ENCODE data around the gene MFSD12. TPM values are rescaled to one million over a fixed set of nuclear protein-coding genes. Genes with fewer than 3 reads are reported as not detected.

The MFSD12 gene
- total and polyA plus RNA-seq, 3 experiments from 2014 or later: 48.9 to 119 (median 114) TPM

GRCh38 chr19:3550947-3551791 lies 6.2 kb downstream of the MFSD12 start:
- peaks cover 0 to 35% (median 2%) of the 10 kb centered on the region in 3 donors for H3K36me3 Mint-ChIP-seq
- no peak for DNase-seq
- H3K4me3 ChIP-seq (ENCODE audit: low read length): no peak overlapping the region
- no peak overlapping the region for H3K27ac ChIP-seq (ENCODE audit: low read depth, low read length)
- CTCF ChIA-PET: no interaction called here
- H3K27me3 ChIP-seq (ENCODE audit: insufficient read depth, low read length, poor library complexity, severe bottlenecking): no peaks in the 10 kb centered on the region
- H3K27ac Mint-ChIP-seq: peak overlapping the region in 7 of 8 donors; percentile 47 to 88 (median 71)
- no peaks in the 10 kb centered on the region for H3K9me3 ChIP-seq (ENCODE audit: low read length)
- POLR2A ChIA-PET: interaction anchor here (0.6 kb wide), 1 partner anchor 8 kb away, joined by 5 read pairs; no protein-coding TSS in a partner anchor
- peaks cover 9% of the 10 kb centered on the region for H3K36me3 ChIP-seq (ENCODE audit: insufficient read depth, low read length)
- H3K27me3 Mint-ChIP-seq: no peaks in the 10 kb centered on the region
- H3K4me1 ChIP-seq (ENCODE audit: insufficient read depth, low read length): peaks cover 33% of the 10 kb centered on the region
- H3K4me3 Mint-ChIP-seq: peak overlapping the region in 2 of 7 donors; percentile 19 to 37
- H3K4me1 Mint-ChIP-seq: peaks cover 22 to 35% (median 28%) of the 10 kb centered on the region in 3 donors
- H3K9me3 Mint-ChIP-seq: no peaks in the 10 kb centered on the region

DNA sequence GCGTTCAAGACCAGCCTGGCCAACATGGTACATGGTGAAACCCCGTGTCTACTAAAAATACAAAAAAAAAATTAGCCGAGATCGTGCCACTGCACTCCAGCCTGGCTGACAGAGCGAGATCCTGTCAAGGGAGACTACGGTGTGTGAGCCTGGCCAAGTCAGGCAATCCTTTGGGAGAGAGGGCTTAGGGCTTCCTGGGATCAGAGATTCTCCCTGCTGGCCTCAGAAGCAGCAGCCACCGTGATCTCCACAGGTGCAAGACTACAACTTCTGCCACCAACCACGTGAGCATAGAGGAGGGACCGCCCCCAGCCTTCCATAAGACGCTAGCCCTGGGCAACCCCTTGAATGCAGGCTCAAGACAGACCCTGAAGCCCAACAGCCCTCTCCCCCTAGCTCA lies 7.6 kb downstream of the MFSD12 start:
- Mint-ChIP-seq H3K27me3 (no peaks in the 10 kb centered on the region), H3K9me3 (no peaks in the 10 kb centered on the region), H3K27ac (peak overlapping the region in 1 of 8 donors; percentile 69), H3K4me3 (no peak overlapping the region), H3K36me3 (peaks cover 0 to 46% (median 4%) of the 10 kb centered on the region in 3 donors), H3K4me1 (peaks cover 13 to 34% (median 23%) of the 10 kb centered on the region in 3 donors)
- Histone ChIP-seq H3K9me3 (ENCODE audit: low read length) (no peaks in the 10 kb centered on the region), H3K36me3 (ENCODE audit: insufficient read depth, low read length) (peaks cover 16% of the 10 kb centered on the region), H3K4me3 (ENCODE audit: low read length) (no peak overlapping the region), H3K27me3 (ENCODE audit: insufficient read depth, low read length, poor library complexity, severe bottlenecking) (no peaks in the 10 kb centered on the region), H3K27ac (ENCODE audit: low read depth, low read length) (no peak overlapping the region), H3K4me1 (ENCODE audit: insufficient read depth, low read length) (peaks cover 21% of the 10 kb centered on the region)
- no peak for DNase-seq
- ChIA-PET POLR2A (no interaction called here), CTCF (no interaction called here)

DNA sequence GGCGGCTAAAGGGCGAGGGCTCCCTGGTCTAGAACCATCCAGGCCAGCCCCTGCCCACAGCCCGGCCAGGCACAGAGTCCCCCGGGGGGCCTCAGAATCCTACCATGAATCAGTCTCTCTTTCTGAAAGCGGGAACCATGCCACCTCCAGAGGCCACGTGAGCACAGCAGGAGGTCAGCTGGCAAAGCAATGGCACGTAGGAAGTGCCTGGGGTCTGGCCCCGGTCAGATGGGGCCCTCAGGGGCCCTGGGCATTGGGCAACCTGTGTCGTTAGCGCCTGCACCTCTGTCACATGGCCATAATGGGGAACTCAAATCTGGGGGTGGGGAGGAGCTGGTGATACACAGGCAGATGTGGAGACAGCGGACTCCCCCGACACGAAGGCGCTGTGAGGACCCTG lies 8.8 kb downstream of the MFSD12 start:
- POLR2A ChIA-PET: interaction anchor here (0.8 kb wide), 1 partner anchor 38 kb away, joined by 4 read pairs; no protein-coding TSS in a partner anchor
- CTCF ChIA-PET: interaction anchor here (4.8 kb wide), 1 partner anchor 8 kb away, joined by 62 read pairs; the partner anchor contains the start of gene MFSD12
- DNase-seq: no peak

GRCh38 chr19:3547767-3548282 lies 9.6 kb downstream of the MFSD12 start:
- POLR2A ChIA-PET: interaction anchor here (1.0 kb wide), 1 partner anchor 9 kb away, joined by 4 read pairs; no protein-coding TSS in a partner anchor
- H3K36me3 ChIP-seq (ENCODE audit: insufficient read depth, low read length): peaks cover 16% of the 10 kb centered on the region
- no peaks in the 10 kb centered on the region for H3K27me3 ChIP-seq (ENCODE audit: insufficient read depth, low read length, poor library complexity, severe bottlenecking)

More for the DNA sequence above, 8.8 kb downstream of the MFSD12 start:
- Histone ChIP-seq H3K27ac (ENCODE audit: low read depth, low read length) (no peak overlapping the region), H3K27me3 (ENCODE audit: insufficient read depth, low read length, poor library complexity, severe bottlenecking) (no peaks in the 10 kb centered on the region), H3K4me3 (ENCODE audit: low read length) (no peak overlapping the region), H3K9me3 (ENCODE audit: low read length) (no peaks in the 10 kb centered on the region), H3K4me1 (ENCODE audit: insufficient read depth, low read length) (peaks cover 9% of the 10 kb centered on the region), H3K36me3 (ENCODE audit: insufficient read depth, low read length) (peaks cover 16% of the 10 kb centered on the region)
- H3K4me3 Mint-ChIP-seq: no peak overlapping the region
- peaks cover 0 to 47% (median 2%) of the 10 kb centered on the region in 3 donors for H3K36me3 Mint-ChIP-seq
- H3K27ac Mint-ChIP-seq: no peak overlapping the region
- peaks cover 5 to 26% (median 17%) of the 10 kb centered on the region in 3 donors for H3K4me1 Mint-ChIP-seq
- H3K9me3 Mint-ChIP-seq: no peaks in the 10 kb centered on the region
- H3K27me3 Mint-ChIP-seq: no peaks in the 10 kb centered on the region

GRCh38 chr19:3547301-3547731 lies 10.1 kb downstream of the MFSD12 start:
- H3K4me3 Mint-ChIP-seq: no peak overlapping the region
- peak overlapping the region in 2 of 8 donors; percentile 32 to 83 for H3K27ac Mint-ChIP-seq
- peaks cover 0 to 51% (median 2%) of the 10 kb centered on the region in 3 donors for H3K36me3 Mint-ChIP-seq
- CTCF ChIA-PET: interaction anchor here (0.7 to 4.8 kb wide), 3 partner anchors 10 to 38 kb away, joined by 3 to 62 read pairs (median 18); partner anchors contain the start of genes GIPC3 and MFSD12
- POLR2A ChIA-PET: interaction anchor here (1.0 kb wide), 1 partner anchor 9 kb away, joined by 4 read pairs; no protein-coding TSS in a partner anchor
- no peaks in the 10 kb centered on the region for H3K27me3 Mint-ChIP-seq
- Histone ChIP-seq H3K36me3 (ENCODE audit: insufficient read depth, low read length) (peaks cover 16% of the 10 kb centered on the region), H3K27me3 (ENCODE audit: insufficient read depth, low read length, poor library complexity, severe bottlenecking) (no peaks in the 10 kb centered on the region), H3K27ac (ENCODE audit: low read depth, low read length) (no peak overlapping the region), H3K4me1 (ENCODE audit: insufficient read depth, low read length) (no peaks in the 10 kb centered on the region), H3K9me3 (ENCODE audit: low read length) (no peaks in the 10 kb centered on the region), H3K4me3 (ENCODE audit: low read length) (no peak overlapping the region)
- no peaks in the 10 kb centered on the region for H3K9me3 Mint-ChIP-seq
- no peak for DNase-seq
- peaks cover 5 to 23% (median 15%) of the 10 kb centered on the region in 3 donors for H3K4me1 Mint-ChIP-seq

More at GRCh38 chr19:3547767-3548282, 9.6 kb downstream of the MFSD12 start:
- Mint-ChIP-seq H3K27me3 (no peaks in the 10 kb centered on the region), H3K36me3 (peaks cover 0 to 49% (median 2%) of the 10 kb centered on the region in 3 donors), H3K4me3 (no peak overlapping the region), H3K9me3 (no peaks in the 10 kb centered on the region), H3K4me1 (peaks cover 5 to 23% (median 15%) of the 10 kb centered on the region in 3 donors), H3K27ac (no peak overlapping the region)
- Histone ChIP-seq H3K27ac (ENCODE audit: low read depth, low read length) (no peak overlapping the region), H3K9me3 (ENCODE audit: low read length) (no peaks in the 10 kb centered on the region), H3K4me3 (ENCODE audit: low read length) (no peak overlapping the region), H3K4me1 (ENCODE audit: insufficient read depth, low read length) (peaks cover 3% of the 10 kb centered on the region)
- no peak for DNase-seq
- CTCF ChIA-PET: interaction anchor here (0.7 to 4.8 kb wide), 2 partner anchors 9 to 30 kb away, joined by 3 to 62 read pairs; partner anchors contain the start of gene MFSD12

DNA sequence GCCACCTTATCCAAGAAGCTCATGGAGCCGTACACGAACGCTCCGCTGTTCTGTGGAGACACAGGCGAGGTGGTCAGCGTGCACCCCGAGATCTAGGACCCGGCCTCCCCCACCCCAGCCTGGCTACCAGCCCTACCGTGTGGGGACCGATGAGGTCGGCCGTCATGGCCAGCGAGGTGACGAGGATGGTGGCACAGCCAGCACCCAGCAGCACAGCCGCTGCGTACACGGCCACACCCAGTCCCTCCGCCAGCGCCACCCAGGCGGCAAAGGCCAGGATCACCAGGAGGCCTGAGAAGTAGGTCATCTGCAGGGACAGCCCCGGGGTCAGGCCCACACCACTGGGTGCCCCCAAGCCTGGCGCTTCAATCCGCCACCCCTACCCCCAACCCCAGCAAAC lies 11.3 kb downstream of the MFSD12 start:
- Histone ChIP-seq H3K4me3 (ENCODE audit: low read length) (no peak overlapping the region), H3K27me3 (ENCODE audit: insufficient read depth, low read length, poor library complexity, severe bottlenecking) (no peaks in the 10 kb centered on the region), H3K36me3 (ENCODE audit: insufficient read depth, low read length) (peaks cover 16% of the 10 kb centered on the region), H3K27ac (ENCODE audit: low read depth, low read length) (no peak overlapping the region), H3K9me3 (ENCODE audit: low read length) (no peaks in the 10 kb centered on the region), H3K4me1 (ENCODE audit: insufficient read depth, low read length) (no peaks in the 10 kb centered on the region)
- no peaks in the 10 kb centered on the region for H3K9me3 Mint-ChIP-seq
- POLR2A ChIA-PET: interaction anchor here (3.0 kb wide), 1 partner anchor 8 kb away, joined by 14 read pairs; no protein-coding TSS in a partner anchor
- H3K27ac Mint-ChIP-seq: peak overlapping the region in 3 of 8 donors; percentile 38 to 51 (median 47)
- no peak overlapping the region for H3K4me3 Mint-ChIP-seq
- no peaks in the 10 kb centered on the region for H3K27me3 Mint-ChIP-seq
- H3K4me1 Mint-ChIP-seq: peaks cover 5 to 16% (median 10%) of the 10 kb centered on the region in 3 donors
- DNase-seq: no peak
- peaks cover 0 to 46% (median 2%) of the 10 kb centered on the region in 3 donors for H3K36me3 Mint-ChIP-seq
- CTCF ChIA-PET: interaction anchor here (0.6 to 4.8 kb wide), 9 partner anchors 11 to 484 kb away, joined by 3 to 62 read pairs (median 5); partner anchors contain the start of genes GIPC3 and MFSD12

DNA sequence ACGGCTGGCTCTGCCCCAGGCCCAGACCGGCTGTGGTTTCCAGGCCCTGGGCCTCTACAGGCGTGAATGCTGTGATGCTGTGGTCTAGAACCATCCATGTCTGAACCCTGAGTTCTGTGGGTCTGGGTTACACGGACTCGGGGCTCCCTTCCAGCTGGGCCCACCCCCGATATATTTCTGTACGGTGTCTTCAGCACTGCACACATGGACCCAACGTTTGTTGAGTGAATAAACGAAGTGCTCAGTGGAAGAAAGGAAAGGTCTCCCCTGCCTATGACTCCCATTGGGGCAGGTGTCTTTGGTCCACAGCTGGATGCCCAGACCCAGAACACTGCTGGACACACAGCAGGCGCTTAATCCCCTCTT lies 11.7 kb downstream of the MFSD12 start:
- POLR2A ChIA-PET: interaction anchor here (1.0 to 3.0 kb wide), 3 partner anchors 9 to 39 kb away, joined by 4 to 14 read pairs (median 4); no protein-coding TSS in a partner anchor
- H3K27me3 Mint-ChIP-seq: no peaks in the 10 kb centered on the region
- H3K27ac ChIP-seq (ENCODE audit: low read depth, low read length): no peak overlapping the region
- no peaks in the 10 kb centered on the region for H3K9me3 Mint-ChIP-seq
- H3K4me1 Mint-ChIP-seq: peaks cover 5 to 12% (median 8%) of the 10 kb centered on the region in 3 donors
- H3K27ac Mint-ChIP-seq: peak overlapping the region in 5 of 8 donors; percentile 4 to 51 (median 38)
- no peak overlapping the region for H3K4me3 Mint-ChIP-seq
- CTCF ChIA-PET: interaction anchor here (0.8 to 4.8 kb wide), 11 partner anchors 11 to 74 kb away, joined by 3 to 62 read pairs (median 5); partner anchors contain the start of genes GIPC3 and MFSD12
- peaks cover 0 to 42% (median 2%) of the 10 kb centered on the region in 3 donors for H3K36me3 Mint-ChIP-seq
- DNase-seq: no peak
- H3K4me1 ChIP-seq (ENCODE audit: insufficient read depth, low read length): no peaks in the 10 kb centered on the region
- H3K9me3 ChIP-seq (ENCODE audit: low read length): no peaks in the 10 kb centered on the region
- no peak overlapping the region for H3K4me3 ChIP-seq (ENCODE audit: low read length)
- no peaks in the 10 kb centered on the region for H3K27me3 ChIP-seq (ENCODE audit: insufficient read depth, low read length, poor library complexity, severe bottlenecking)
- H3K36me3 ChIP-seq (ENCODE audit: insufficient read depth, low read length): peaks cover 12% of the 10 kb centered on the region

Data from CD8-positive, alpha-beta memory T cell (primary cell).